SHP77 (cell line): ENCODE data around the gene CCNG2.

Experiments used
- DNase-seq, 2 experiments: peaks; one replicate each; lab custom pipeline; 2025; lab: John Stamatoyannopoulos, UW

CCNG2 gene

DNA sequence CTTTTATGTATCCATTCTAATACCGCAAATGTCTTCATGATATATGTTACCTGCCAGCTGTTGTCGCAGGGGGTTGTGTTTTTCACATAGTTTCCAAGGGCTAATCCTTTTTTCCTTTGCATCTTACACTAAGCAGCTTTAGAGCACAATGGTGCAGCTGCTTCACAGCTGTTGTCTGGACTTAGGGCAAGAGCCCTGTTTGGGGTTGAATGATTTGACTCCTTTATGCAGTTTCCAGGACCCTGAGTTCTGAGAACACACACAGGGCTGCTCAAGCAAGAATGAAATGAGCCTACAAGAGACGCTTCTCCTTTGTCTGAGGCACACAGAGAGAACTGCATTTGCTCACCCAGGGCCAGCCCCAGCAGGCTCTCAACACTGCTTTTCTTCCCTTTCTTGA is 20.2 kb downstream of the CCNG2 start:
- no peak for DNase-seq

DNA sequence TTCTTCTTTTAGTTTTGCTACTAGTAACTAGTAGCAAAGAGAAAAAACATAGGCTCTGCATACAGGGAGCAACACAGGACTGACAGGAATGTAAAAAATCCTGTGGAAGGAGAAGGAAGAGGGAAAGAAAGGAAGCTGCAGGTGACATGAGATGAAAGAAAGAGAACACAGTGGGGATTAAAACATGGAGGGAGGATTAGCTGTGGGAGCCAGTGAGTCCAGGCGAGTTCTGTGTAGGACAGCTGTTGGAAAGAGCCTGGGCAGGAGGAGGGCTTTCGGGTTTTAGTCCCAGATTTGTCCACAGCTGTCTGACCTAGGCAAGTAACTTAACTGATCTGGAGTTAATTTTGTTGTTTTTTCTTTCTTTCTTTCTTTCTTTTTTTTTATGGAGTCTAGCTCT is 21.6 kb downstream of the CCNG2 start:
- DNase-seq, result no peak

DNA sequence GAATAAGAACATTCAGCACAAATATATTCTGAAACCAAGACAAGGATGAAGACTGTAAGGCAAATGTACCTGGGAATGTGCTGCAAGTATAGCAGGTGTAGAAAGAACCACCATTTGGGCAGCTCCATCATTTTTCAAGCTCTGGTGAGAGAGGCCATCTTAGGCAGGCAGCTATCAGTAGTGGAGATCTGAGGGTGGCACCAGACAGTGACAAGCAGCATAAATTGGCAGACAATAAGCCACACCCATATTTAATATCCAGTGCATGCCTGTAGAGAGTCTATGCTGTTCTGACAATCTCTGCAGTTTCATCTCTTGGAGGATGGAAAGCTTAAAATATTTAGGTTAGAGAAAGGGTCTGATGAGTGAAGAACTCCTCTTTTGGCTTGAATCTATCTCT is 22.5 kb downstream of the CCNG2 start:
- DNase-seq, result no peak

DNA sequence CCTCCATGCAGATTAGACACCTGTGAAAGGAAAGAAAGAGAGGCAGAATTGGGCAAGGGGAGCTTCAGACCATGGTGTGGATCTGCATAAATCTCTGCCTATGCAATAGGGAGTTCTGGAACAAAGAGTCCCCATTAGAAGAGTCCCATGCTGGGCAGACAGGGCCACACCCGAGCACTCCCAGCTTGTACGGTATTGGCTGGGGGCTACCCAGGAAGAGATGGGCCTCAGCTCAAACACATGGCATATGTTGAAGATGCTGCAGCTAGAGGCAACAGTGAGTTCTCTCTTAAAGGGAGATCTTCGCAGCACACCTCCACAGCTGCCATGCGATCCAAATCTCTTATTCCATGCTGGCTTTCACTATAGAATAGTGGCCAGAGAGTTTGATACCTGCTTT is 24.7 kb downstream of the CCNG2 start:
- DNase-seq, result no peak

DNA sequence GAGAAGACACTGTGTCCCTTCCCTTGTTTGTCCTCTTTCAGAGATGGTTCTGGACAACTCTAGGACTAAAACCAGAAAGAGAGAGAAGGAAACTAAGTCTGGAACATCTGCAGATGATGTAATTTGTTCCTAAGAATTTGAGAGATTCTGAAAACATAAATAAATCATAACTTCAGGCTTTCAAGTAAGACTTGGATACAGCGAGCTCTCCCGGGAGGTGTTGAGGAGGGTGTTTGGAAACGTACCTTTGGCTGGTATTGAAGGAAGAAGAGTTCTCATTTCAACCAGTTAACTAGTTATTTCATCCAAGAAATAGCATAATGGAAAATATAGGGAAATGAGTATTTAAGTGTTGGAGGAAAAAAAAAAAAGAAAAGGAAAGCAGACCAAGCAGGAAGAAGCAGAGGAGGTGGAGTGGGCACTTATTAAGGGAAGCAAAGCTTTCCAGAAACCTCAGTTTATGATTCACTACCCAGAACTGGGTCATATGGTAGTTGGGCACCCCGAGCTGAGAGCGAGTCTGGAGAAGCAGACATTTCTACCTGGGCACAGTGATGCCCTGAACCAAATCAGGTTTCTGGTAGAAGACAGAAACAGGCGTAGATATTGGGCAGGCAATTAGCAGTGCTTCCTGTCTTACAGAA is 26.9 kb downstream of the CCNG2 start:
- DNase-seq, result no peak

DNA sequence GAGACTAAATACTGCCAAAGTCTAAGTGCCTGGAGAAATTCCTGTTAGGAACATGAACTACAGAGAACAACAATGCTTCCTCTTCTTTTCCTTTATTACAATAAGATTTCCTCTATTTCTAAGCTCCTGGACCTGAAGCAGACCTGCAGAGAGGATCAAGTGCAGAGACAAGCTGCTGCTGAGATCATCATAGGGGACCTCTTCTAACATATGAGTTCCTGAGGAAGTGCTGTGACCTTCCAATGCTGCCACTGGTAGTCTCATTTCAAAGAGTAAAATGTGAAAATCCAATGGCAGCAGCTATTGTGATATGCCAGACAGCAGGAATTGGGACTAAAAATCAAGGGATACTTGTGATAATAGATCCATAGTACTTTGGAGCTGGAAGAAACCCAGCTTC is 28.0 kb downstream of the CCNG2 start:
- DNase-seq, result no peak

DNA sequence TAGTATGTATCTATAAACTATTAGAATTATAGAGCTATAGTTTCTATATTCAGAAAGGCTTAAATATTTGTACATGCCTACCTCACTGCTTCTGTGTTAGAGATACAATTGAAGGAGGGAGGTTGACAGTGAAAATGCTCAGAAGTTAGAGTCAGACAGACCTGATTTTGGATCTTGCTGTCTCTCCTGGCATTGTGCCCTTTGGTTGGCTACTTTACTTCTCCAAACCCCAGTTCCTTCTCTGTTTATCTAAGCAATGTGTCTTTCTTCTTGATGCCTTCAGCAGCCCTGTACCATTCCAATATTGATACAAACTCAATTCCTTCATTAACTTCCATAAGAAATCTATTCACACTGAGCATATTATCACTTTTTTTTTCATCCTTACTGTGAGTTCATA is 28.7 kb downstream of the CCNG2 start:
- DNase-seq, result no peak

DNA sequence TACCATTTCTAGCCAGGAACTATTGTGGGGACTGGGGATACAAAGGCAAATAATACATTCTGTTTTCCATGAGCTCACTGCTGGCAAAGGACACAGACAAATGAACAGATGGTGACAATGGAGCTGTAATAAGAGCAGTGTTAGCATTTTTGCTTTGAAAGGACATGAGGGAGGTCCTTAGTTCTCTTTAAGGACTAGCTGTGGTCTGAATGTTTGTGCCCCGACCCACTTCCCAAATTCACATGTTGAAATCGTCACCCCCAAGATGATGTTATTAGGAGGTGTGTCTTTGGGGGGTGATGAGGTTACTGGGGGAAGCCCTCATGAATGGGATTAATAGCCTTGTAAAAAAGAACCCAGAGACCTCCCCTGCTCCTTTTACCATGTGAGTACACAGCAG is 30.3 kb downstream of the CCNG2 start:
- no peak for DNase-seq

DNA sequence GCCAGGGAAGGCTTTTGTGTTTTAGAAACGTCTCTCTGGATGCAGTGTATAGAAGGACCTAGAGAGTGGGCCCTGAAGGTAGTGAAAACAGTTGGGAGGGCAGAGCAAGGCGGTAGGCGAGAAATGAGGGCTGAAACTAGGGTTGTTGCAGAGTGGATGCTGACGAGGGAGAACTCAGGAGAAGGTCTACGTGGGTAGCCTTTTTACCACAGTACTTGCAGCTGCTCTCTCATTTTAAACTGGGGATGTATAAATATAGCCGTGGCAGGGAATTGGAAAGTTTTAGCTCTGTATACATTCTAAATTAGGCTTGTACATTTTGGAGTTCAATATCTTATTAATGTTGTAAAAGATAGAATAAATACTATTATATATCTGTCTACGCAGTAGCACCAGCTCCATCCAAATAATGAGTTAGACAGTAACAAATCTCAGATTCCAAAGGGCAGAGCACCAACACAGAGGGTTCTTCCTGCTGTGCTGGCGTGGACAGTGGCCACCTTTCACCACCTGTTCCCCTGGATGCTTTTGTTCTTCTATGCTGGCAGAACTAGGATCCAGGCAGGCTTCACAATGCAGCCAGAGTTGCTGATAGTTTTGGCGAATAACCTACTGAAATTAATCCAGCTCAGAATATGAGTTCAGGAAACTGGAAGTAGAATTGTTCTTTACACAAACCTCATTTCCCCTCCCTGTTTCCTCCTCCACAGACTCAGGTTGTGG is 31.7 kb downstream of the CCNG2 start:
- DNase-seq, result no peak

DNA sequence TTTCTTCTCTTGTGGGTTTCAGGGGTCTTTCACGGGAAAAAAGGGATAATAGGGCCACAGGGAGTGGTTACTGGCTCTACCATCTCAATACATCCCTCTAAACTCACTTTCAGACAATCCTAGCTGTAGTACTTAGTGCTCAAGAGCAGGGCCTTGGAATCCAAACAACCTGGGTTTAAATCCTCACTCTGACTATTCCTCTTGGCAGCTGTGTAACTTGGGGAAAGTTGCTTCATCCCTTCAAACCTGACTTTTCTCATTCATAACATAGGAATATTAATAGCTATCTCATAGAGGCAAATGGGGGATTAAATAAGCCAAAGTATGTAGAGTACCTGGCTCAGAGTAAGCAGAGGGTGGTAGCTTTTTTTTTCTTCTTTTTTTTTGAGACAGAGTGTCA is 32.4 kb downstream of the CCNG2 start:
- DNase-seq, result no peak

DNA sequence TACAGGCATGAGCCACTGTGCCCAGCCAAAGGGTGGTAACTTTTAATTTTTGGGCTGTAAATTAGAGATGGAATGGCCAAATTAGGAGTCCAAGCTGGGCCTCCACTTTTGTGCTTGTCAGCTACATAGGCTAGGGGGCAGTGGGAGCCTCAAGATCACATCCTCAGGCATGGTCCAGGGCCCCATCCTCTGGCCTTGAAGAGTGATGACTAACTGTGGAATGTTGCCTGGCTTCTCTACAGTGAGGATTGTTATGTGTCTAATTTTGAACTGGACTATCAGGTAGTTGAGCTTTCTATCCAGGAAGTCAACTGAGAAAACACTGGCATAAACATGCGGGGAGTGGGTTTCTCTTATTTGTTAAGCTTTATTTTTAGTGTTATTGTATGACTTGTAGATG is 33.0 kb downstream of the CCNG2 start:
- no peak for DNase-seq

DNA sequence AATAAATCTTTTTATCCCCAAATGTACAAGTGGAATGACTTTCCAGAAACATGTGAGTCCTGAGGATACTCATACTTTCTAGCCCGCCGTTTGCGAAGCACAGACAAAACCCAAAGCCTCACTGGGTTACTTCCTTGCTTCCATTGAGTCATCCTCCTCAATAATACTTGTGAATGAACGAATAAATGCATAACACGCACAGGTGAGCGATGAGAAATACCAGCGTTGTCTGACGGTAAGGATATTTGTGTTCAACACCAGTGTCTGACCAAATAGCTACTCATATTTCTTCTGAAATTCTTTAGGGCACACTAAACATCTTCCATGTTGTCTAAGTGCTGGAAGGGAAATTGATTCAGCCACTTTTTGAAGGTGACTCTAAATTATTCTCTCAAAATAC is 36.0 kb downstream of the CCNG2 start:
- no peak for DNase-seq

DNA sequence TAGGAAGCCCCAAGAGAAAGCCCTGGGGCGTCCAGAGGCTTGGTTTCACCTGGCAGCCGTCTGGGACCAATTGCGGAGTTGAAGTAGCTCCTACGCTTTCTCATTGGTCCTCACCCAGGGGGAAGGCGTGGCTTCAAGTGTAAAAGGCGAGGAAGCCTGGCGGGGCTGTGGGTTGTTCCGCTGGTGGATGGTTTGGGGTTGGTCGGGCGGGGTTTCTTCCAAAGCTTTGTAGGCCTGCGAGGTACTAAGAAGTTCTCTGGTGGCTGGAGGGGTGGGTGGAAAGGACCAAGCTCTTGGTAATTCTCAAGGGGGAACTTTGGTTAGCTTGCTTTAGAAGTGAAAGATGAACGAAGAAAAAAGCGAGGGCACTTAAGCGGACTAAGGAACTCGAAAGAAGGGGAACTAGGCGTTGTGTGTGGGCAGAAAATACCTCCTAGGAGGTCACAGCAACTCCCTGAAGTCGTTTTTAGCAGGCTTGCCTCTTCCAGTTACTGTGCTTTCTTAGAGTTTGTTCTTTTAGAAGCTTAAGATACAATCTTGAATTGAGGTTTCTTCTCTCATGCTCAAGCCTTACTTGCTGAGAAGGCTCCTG is 36.6 kb downstream of the CCNG2 start:
- no peak for DNase-seq

DNA sequence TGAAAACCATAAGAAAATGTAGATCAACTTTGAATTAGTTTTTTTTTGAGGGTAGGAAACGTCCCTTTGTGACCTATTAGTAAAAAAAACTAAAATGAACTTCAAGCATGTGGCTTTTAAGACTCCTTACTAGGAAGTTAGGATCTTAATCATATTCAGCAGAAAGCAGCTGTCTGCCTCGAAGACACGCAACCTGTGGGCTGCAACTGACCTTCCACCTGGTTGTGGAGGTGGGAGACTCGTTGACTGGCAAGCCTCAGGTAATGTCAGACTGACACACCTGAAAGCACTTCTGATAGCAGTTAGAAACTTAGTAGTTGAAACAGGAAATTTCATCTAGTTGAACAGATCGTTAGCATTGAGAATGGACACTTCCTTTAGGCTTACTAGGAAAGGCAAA is 37.4 kb downstream of the CCNG2 start:
- DNase-seq, result no peak

DNA sequence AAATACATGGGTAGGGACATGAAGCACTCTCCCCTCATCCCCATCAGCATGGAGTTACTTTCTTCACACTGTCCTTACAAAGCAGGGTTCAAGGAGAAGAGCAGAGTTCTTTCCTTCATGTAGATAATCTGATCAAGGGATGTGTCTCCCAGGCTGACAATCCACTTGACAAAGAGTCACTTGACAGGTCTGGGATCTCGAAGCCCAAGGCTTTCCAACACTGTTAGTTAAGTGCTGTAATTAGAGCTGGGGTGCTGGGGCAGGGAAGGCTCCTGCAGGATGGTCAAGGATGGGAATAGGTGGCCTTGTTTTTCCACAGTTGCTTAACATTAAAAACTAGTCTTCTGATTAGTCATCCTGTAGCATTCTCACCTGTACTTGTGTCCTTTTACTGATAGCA is 38.0 kb downstream of the CCNG2 start:
- DNase-seq, result no peak

DNA sequence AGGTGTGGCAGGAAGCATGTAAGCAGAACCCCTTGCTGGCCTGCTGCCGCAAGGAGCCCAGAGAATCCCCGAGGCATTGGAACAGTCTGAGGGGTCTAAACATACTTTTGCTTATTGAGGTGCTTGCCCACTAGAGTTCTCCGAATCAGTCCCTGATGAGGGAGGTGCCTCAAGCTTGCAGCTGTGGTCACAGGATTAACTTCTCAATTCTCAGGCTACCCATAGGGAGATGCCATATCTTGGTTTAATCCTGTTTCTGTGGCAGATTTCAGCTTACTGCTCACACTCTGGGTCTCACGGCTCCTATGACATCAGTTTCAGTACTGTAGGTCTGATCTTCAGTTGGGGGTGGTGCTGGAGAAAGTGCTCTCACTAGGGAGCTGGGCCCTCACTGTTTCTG is 39.9 kb downstream of the CCNG2 start:
- DNase-seq, result no peak

DNA sequence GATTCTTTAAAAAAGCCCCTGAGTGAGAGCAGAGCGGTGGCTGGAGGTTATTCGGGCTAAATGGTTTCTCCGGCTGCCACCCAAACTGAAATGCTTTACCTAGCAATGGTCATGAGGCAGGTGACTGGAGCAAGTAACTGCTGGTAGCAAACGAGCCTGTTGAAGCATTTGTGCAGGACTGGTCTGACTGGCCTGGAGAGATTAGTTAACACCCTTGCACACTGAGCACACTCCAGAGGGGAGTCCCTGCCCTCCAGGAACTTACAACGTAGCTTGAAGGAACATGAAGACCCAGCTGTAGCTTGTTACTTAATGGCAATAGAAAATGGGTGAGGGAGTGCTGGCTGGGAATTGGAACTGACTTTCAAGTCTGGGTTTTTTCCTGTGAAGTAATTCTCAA is 40.4 kb downstream of the CCNG2 start:
- no peak for DNase-seq

DNA sequence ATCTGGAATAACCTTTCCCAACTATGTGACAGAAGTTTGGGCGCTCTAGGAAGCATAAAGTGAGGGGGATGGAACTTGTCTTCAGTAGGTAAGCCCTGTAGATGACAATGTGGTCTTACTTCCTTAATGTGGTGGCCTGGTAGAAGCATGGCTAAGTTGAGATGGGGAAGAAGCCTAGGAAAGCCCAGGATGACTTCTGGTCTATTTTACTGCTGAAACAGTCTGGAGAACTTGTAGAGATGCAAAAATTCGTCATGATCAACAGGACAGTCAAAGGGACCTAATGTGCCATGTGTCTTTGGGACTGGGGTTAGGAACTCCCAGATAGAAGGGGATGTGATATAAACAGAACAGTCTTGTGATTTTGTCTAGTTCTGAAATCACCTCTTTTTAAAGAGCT is 40.8 kb downstream of the CCNG2 start:
- no peak for DNase-seq

DNA sequence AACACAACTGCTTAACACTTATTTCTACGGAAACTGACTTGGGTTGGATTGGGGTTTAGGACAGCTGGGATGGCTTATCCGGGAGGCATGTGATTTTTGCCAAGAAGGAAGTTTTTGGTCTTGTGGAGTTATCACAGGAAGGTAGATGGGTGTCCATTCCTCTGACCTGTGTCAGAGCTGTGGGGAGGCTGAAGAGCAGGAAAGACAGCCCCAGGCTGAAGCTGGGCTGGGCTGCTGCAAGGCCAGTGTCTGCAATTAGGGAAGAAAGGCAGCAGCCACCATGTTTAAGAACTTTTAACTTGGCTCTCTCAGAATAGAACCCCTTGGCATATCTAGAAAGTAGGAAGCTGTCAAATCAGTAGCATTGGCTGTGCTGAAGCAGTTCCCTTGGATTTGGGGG is 42.3 kb downstream of the CCNG2 start:
- no peak for DNase-seq

DNA sequence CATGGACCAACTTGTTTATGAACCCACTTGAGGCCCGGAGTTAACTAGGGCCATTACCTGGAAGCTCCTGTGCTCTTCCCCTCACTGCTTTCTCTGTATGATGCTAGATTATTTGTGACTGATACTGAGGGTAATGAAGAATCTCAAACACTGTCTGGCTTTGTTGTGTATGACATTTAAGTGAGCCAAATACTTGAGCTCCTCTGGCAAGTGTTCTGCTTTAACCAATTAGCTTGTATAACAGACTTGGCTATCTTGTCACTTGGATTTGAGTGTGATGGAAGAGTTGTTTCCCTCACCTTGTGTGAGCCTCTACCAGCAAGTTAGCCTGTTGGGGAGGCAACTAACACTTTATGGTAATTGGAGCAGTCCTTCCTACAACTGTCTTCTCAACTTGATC is 42.7 kb downstream of the CCNG2 start:
- no peak for DNase-seq

DNA sequence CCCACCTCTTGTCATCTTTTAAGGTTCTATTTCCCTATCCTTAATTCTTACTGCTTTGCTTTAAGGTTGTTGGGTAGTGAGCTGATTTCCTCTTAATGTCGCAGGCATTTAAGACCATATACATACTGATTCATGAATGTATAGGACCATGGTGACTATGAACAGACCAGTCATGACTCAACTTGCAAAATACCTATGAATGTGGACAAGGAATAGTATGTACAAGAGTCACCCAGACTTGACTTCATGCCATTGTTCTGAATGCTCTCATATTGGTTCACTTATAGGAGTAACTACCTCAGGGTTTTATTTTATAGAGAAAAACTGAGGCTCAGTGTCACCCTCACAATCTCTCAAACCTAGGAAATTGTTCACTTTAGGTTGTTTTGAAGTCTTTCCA is 44.3 kb downstream of the CCNG2 start:
- no peak for DNase-seq

DNA sequence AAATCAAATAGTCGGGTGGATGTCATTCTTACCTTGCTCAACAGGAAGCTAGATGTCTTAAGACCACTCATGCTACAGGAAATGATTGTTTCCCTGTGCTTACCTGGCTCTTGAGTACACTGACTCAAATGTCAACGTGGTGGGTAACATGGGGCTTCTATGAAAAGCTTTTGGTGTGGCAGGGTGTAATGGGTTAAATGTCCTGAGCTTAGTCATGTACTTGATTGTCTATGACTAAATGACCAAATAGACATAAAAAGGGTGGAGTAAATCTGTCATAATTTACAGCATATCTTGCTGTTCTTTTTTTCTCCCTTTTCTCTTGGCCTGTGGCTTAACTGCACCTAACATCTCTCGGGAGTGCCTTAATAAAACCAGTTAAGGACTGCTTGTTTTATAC is 44.9 kb downstream of the CCNG2 start:
- no peak for DNase-seq

DNA sequence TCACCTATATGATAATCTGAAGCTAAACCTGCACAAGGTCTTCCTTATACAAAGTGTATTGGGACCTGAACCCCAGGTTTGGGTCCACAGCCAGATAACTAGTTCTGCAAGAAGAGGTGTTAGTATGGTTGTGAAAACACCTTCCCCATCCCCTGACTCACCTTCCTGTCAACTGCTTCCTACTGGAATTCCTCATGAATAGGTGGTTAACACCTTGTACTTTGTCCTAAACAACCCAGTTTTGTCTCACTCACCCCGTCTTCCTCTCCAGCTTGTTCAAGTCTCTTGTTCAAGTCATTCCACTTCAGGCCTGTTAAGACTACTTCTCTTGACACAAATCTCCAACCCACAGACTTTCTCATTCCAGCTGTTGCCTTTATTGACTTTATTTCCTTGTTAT is 45.5 kb downstream of the CCNG2 start:
- no peak for DNase-seq
